ENCODE results near the gene EXOC4. TPM values are rescaled to one million over a fixed set of nuclear protein-coding genes. Genes with fewer than 3 reads are reported as not detected.

EXOC4 gene
- total RNA-seq, 1 experiment from 2014 or later: 75.8 TPM

- Histone ChIP-seq H3K9ac (ENCODE audit: extremely low read depth, insufficient read length, low read length) (no peak overlapping the region), H2BK15ac (ENCODE audit: low read depth, low read length) (no peak overlapping the region), H4K91ac (ENCODE audit: insufficient read length, low read depth, low read length) (no peak overlapping the region), H3K56ac (ENCODE audit: insufficient read length, low read depth, low read length) (no peak overlapping the region), H4K5ac (ENCODE audit: insufficient read length, low read depth, low read length) (no peak overlapping the region), H2BK12ac (ENCODE audit: insufficient read length, low read depth, low read length) (no peak overlapping the region), H4K20me1 (ENCODE audit: control insufficient read depth, insufficient read depth, insufficient read length) (no peaks in the 10 kb centered on the region), H3K23me2 (ENCODE audit: insufficient read length, low read depth, low read length, poor library complexity, severe bottlenecking) (no peaks in the 10 kb centered on the region), H3K4me1 (ENCODE audit: insufficient read depth, low read length) (no peaks in the 10 kb centered on the region), H2BK120ac (ENCODE audit: low read depth, low read length, poor library complexity, severe bottlenecking) (no peak overlapping the region), H3K4me2 (ENCODE audit: insufficient read depth, insufficient read length, low read length) (no peak overlapping the region), H3T11ph (ENCODE audit: low read length) (no peak overlapping the region), H3K4ac (ENCODE audit: low read depth, low read length) (no peak overlapping the region), H3K18ac (ENCODE audit: insufficient read length, low read depth, low read length) (no peak overlapping the region), H2BK20ac (ENCODE audit: low read depth, low read length, poor library complexity, severe bottlenecking) (no peak overlapping the region), H3K9me3 (ENCODE audit: control insufficient read depth, low read depth, low read length) (no peaks in the 10 kb centered on the region), H4K8ac (replicated peaks; ENCODE audit: insufficient read length, low read depth, low read length) (no peak overlapping the region), H3K79me1 (ENCODE audit: insufficient read depth, low read depth, low read length, poor library complexity, severe bottlenecking) (no peaks in the 10 kb centered on the region), H2AFZ (ENCODE audit: low read length) (no peak overlapping the region), H3K27me3 (ENCODE audit: insufficient read depth, low read length) (no peaks in the 10 kb centered on the region), H2AK5ac (ENCODE audit: insufficient read length, low read length) (no peak overlapping the region), H3K14ac (ENCODE audit: insufficient read depth, low read length) (no peak overlapping the region), H3K23ac (ENCODE audit: insufficient read length, low read depth, low read length) (no peak overlapping the region), H3K79me2 (ENCODE audit: insufficient read depth, low read length) (no peaks in the 10 kb centered on the region), H3K27ac (ENCODE audit: insufficient read length, low read depth, low read length) (no peak overlapping the region), H2BK5ac (ENCODE audit: insufficient read length, low read length) (no peak overlapping the region)
- TF ChIP-seq CTCF (conservative IDR thresholded peaks at IDR 0.05): no peak
- no peak overlapping the region for H3K27ac Mint-ChIP-seq
- no peak overlapping the region for H3K4me3 Mint-ChIP-seq
- peaks cover 28 to 29% of the 10 kb centered on the region in 2 experiments for H3K4me1 Mint-ChIP-seq
- H3K36me3 Mint-ChIP-seq (ENCODE audit: insufficient read depth in 1 of 3, low read depth in 3 of 3): peaks cover 30 to 73% (median 35%) of the 10 kb centered on the region in 3 experiments
- no CpG with 5 or more reads among the region's 2 CpGs for WGBS (ENCODE audit: extremely low coverage, insufficient read length, low lambda C conversion rate)
- H3K9me3 Mint-ChIP-seq: peaks cover 33 to 45% of the 10 kb centered on the region in 2 experiments
- DNase-seq: no peak
- H3K27me3 Mint-ChIP-seq (ENCODE audit: low read depth): no peaks in the 10 kb centered on the region
Observed at GRCh38 chr7:133339772-133340171, 86.9 kb downstream of the EXOC4 start.
